GM18520 (cell line): ENCODE data around the gene GNB5.
"Not testable (repeated sequence)": the region's sequence is repeated elsewhere in the genome, so short reads cannot be mapped to it uniquely, and the experiment has no call there.

Experiments
- ATAC-seq: cut with Tn5 transposase; IDR thresholded peaks from one replicate; pipeline ENCODE4 v1.9.1; 2021; ENCODE audit not compliant: unreplicated experiment

Gene GNB5

GRCh38 chr15:52191207-52191606 is at the start of gene GNB5:
TSS of gene GNB5 (minus strand) at chr15:52191392. CDS start at chr15:52184676, 6,716 bp downstream.
- ATAC-seq: no peak

- no peak for ATAC-seq
These were observed 49.0 kb upstream of the GNB5 start for GRCh38 chr15:52240166-52240565.

GRCh38 chr15:52238989-52239525 is 47.9 kb upstream of the GNB5 start:
- not testable (repeated sequence) for ATAC-seq

- ATAC-seq: no peak
These were observed 47.0 kb upstream of the GNB5 start for GRCh38 chr15:52238149-52238548.

- no peak for ATAC-seq
These were observed 44.8 kb upstream of the GNB5 start for GRCh38 chr15:52236013-52236412.

- peak; percentile 32 for ATAC-seq
These were observed 43.7 kb upstream of the GNB5 start for GRCh38 chr15:52234596-52235541.

- ATAC-seq: no peak
These were observed 42.2 kb upstream of the GNB5 start for GRCh38 chr15:52233405-52233804.

GRCh38 chr15:52232327-52232726 is 41.1 kb upstream of the GNB5 start:
- peak; percentile 54 for ATAC-seq

GRCh38 chr15:52230073-52230472 is 38.9 kb upstream of the GNB5 start:
- ATAC-seq: no peak

- no peak for ATAC-seq
These were observed 37.7 kb upstream of the GNB5 start for GRCh38 chr15:52228921-52229320.

GRCh38 chr15:52227456-52227855 is 36.3 kb upstream of the GNB5 start:
- ATAC-seq: peak; percentile 81

- ATAC-seq: no peak
These were observed 34.0 kb upstream of the GNB5 start for GRCh38 chr15:52225230-52225629.

- no peak for ATAC-seq
These were observed 33.0 kb upstream of the GNB5 start for GRCh38 chr15:52224211-52224610.

GRCh38 chr15:52221730-52222129 is 30.5 kb upstream of the GNB5 start:
- peak; percentile 50 for ATAC-seq

GRCh38 chr15:52220937-52221660 is 29.9 kb upstream of the GNB5 start:
- ATAC-seq: no peak

GRCh38 chr15:52220251-52220650 is 29.1 kb upstream of the GNB5 start:
- ATAC-seq: no peak

- no peak for ATAC-seq
These were observed 27.6 kb upstream of the GNB5 start for GRCh38 chr15:52218816-52219215.

GRCh38 chr15:52218371-52218770 is 27.2 kb upstream of the GNB5 start:
- no peak for ATAC-seq

- no peak for ATAC-seq
These were observed 26.0 kb upstream of the GNB5 start for GRCh38 chr15:52217186-52217585.

GRCh38 chr15:52214553-52214952 is 23.4 kb upstream of the GNB5 start:
- no peak for ATAC-seq

GRCh38 chr15:52213206-52213605 is 22.0 kb upstream of the GNB5 start:
- ATAC-seq: no peak
